DMS 273 treated with DMSO at 0.1 percent for 48 hours (cell line): Measurements from ENCODE around the gene ZNF543.
A peak's percentile ranks its signal among the peaks of the same experiment; 100 is the strongest.
"Not testable (repeated sequence)": the region's sequence is repeated elsewhere in the genome, so short reads cannot be mapped to it uniquely, and the experiment has no call there.

Source experiments
- DNase-seq: peaks from one replicate; lab custom pipeline; 2025; lab: John Stamatoyannopoulos, UW

ZNF543 gene

GRCh38 chr19:57321116-57321515 is 844 bp downstream of the ZNF543 start:
- DNase-seq = no peak

GRCh38 chr19:57321751-57322150 is 1.5 kb downstream of the ZNF543 start:
- no peak for DNase-seq

- no peak for DNase-seq
Observed at GRCh38 chr19:57324992-57325391, 4.7 kb downstream of the ZNF543 start.

DNA sequence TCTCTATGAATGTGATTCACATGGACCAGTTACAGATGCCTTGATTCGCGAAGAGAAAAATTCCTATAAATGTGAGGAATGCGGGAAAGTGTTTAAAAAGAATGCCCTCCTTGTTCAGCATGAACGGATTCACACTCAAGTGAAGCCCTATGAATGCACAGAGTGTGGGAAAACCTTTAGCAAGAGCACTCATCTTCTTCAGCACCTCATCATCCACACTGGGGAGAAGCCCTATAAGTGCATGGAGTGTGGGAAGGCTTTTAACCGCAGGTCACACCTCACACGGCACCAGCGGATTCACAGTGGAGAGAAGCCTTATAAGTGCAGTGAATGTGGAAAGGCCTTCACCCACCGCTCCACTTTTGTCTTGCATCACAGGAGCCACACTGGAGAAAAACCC is 7.7 kb downstream of the ZNF543 start:
- no peak for DNase-seq

DNA sequence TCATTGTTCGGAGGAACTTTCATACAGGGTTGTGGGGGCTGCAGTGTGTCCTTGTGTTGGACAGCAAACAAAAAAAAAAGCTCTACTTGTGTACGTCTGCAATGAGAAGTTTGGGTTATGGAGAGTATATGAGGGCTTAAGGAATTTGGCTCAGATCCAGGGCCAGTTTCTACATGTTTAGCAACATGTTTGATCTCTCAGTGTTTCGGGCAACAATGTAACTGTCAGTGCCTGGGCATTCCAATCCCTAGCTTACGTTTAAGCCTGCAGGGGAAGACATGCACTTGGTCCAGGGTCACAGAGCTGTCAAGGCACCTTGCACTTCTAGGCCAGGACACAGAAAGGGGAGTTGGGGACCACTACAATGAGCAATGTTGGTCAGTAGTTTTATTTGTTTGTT is 13.9 kb downstream of the ZNF543 start:
- DNase-seq = no peak

DNA sequence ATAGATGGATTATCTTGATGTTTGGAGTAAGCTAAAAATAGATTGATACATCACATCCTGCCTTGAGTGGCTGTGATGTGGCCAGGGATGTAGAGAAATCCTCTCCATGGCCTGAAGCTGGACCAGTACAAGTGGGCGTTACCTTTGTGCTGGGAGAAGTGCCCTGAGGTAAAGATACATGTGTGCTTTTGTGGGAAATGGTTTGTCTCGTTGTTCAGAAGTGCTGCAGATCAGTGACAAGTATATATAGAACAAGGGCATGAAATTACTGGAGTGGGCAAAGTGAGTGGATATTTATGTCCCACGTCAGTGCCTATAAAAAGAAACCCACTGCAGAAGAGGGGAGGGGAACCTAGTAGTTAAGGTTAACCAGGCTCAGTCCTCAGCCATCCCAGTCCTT is 18.6 kb downstream of the ZNF543 start:
- DNase-seq = no peak

GRCh38 chr19:57342582-57342981 is 22.3 kb downstream of the ZNF543 start:
- no peak for DNase-seq

GRCh38 chr19:57348136-57348535 is 27.9 kb downstream of the ZNF543 start:
- DNase-seq = no peak

GRCh38 chr19:57350877-57351805 is 30.9 kb downstream of the ZNF543 start, which contains the start of gene ZNF304:
Gene ZNF304 (plus strand): TSS chr19:57351271. CDS start chr19:57351665, 394 bp downstream.
- peak; percentile 94 for DNase-seq

DNA sequence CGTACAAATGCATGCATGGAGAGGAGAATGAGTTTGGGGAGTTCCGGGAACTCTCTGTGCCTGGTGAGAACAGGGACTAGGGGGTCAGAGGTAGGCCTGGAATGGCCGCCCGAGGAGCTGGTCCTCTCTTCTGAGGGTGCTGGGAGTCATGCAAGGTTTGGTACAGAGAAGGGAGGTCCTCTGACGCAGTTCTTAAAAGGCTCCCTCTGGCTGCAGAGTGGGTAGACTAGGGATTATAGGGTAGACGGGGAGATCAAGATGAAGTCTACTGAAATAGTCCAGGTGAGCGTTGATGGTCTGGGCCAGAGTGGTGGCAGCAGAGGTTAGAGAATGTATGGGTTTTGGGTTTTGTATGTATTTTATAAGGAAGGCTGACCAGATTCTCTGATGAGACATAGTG is 31.6 kb downstream of the ZNF543 start:
- no peak for DNase-seq

DNA sequence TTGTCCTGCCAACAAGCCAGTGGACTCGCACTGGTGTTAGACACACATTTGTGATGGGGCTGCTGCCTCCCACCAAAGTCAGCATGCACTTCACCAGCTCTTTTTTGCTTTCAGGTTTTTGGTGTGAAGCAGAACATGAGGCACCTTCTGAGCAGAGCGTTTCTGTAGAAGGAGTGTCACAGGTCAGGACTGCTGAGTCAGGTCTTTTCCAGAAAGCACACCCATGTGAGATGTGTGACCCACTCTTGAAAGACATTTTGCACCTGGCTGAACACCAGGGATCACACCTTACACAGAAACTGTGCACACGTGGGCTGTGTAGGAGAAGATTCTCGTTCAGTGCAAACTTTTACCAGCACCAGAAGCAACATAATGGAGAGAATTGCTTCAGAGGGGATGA is 35.6 kb downstream of the ZNF543 start:
- no peak for DNase-seq

- no peak for DNase-seq
Observed at GRCh38 chr19:57357406-57357805, 37.1 kb downstream of the ZNF543 start.

DNA sequence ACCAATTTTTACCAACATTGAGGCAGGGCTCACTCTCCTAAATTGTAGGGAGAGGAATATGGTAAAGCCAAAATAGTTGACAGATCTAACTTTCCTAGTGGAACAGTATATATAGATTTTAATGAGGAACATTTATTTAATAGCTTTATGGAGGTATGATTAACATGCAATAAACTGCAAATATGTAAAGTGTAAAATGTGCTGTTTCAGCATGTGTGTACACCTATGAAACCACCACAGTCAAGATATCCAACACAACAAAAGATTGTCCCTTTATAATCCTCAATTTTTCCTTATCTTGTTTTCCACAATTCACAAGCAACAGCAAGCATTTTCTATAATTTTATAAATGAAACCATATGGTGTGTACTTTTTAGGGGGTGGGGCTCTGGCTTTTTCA is 39.0 kb downstream of the ZNF543 start:
- DNase-seq = no peak

DNA sequence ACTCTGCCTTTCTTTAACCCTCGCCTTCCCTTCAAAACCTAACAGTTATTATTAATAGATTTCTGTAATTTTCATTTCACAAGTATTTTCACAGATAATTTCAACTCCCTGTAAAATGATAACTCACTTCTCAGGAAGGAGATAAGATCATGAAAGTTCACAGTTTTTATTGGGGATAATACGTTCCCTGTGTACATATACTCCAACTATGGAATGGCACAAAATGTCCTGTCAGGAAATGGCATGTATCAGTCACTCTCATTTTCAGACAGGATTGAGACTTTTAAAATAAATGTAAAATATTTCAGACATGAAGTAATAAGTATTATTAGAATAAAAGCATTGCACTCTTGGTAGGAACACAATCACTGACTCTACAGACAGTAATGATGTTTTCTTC is 42.1 kb downstream of the ZNF543 start:
- DNase-seq = no peak

GRCh38 chr19:57362997-57363687 is 42.9 kb downstream of the ZNF543 start, which contains the start of the genes TRAPPC2B and ZNF547:
Gene TRAPPC2B (plus strand): TSS chr19:57363551. CDS start chr19:57364834, 1,283 bp downstream.
Gene ZNF547 (plus strand): TSS chr19:57363551. CDS start chr19:57368556, 5,005 bp downstream.
- peak; percentile 97 for DNase-seq

DNA sequence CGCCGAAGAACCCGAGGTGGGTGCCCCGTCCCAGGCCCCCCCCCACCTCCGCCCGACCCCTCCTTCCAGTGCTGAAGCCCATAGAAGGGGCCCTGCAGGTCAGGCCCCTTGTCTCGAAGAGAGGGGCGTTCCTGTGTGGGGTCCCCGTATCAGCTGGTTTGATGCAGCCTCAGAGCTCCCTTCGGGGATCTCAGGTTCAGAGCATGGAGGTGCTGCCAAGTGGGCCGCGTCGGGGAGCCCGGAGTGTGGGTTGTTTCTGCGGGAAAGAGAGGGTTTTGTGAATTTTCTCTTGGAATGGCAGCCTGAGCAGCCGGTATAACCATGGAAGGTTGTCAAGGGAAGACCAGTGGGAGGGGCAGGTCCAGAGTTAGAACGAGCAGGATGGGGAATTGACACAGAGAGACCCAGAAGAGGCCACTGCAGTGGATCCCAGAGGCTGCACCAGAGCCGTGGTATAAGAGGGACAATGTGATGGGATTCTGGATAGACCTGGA is 43.5 kb downstream of the ZNF543 start:
- no peak for DNase-seq

DNA sequence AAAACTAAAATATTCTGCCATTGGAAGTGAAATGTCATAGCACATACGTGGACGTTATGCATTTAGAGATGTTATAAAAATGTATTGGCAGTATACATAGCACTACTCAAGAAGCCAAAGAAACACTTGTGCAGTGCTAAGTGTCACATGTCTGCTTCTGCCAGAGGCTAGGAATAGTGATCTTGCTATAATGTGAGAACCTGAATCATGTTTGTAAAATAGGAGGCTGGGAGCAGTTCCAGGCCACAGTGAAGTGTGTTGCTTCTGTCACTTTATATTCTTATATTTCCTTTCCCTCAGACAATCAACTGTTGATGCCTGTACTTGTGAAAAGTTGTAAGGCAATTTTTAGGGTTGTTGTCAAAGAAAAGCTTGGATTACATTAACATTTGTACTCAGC is 46.5 kb downstream of the ZNF543 start:
- DNase-seq = no peak

DNA sequence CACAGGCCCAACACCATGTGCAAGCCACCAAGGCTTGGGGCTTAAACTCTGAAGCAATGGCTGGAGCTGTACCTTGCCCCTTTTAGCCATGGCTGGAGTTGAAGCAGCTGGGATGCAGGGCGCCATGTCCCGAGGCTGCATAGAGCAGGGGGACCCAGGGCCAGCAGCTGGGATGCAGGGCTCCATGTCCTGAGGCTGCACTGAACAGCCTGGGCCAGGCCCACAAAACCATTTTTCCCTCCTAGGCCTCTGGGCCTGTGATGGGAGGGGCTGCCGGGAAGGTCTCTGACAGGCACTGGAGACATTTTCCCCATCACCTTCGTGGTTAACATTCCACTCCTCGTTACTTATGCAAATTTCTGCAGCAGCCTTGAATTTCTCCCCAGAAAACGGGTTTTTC is 53.9 kb downstream of the ZNF543 start:
- DNase-seq = no peak

DNA sequence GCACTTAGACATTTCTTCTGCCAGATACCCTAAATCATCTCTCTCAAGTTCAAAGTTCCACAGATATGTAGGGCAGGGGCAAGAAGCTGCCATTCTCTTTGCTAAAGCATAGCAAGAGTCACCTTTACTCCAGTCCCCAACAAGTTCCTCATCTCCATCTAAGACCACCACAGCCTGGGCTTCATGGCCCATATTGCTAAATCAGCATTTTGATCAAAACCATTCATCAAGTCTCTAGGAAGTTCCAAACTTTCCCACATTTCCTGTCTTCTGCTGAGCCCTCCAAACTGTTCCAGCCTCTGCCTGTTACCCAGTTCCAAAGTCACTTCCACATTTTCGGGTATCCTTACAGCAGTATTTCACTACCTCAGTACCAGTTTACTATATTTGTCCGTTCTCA is 54.4 kb downstream of the ZNF543 start:
- DNase-seq = not testable (repeated sequence)

- DNase-seq = no peak
Observed at GRCh38 chr19:57376151-57376550, 55.9 kb downstream of the ZNF543 start.

DNA sequence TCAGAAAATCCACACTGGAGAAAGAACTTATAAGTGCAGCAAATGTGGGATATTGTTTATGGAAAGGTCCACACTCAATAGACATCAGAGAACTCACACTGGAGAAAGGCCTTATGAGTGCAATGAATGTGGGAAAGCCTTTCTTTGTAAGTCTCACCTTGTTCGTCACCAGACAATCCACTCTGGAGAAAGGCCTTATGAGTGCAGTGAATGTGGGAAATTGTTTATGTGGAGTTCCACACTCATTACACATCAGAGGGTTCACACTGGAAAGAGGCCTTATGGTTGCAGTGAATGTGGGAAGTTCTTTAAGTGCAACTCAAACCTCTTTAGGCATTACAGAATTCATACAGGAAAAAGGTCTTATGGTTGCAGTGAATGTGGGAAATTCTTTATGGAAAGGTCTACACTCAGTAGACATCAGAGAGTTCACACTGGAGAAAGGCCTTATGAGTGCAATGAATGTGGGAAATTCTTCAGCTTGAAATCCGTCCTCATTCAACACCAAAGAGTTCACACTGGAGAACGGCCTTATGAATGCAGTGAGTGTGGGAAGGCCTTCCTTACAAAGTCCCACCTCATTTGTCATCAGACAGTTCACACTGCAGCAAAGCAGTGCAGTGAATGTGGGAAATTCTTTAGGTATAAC is 57.4 kb downstream of the ZNF543 start:
- no peak for DNase-seq
